HCEC 1CT (cell line): ENCODE results near the gene TOB1.
"Not testable (repeated sequence)": the region's sequence is repeated elsewhere in the genome, so short reads cannot be mapped to it uniquely, and the experiment has no call there.

Experiments used
- DNase-seq: peaks from one replicate; pipeline ENCODE4 v3.0.0-alpha.2; 2017

TOB1 gene

DNA sequence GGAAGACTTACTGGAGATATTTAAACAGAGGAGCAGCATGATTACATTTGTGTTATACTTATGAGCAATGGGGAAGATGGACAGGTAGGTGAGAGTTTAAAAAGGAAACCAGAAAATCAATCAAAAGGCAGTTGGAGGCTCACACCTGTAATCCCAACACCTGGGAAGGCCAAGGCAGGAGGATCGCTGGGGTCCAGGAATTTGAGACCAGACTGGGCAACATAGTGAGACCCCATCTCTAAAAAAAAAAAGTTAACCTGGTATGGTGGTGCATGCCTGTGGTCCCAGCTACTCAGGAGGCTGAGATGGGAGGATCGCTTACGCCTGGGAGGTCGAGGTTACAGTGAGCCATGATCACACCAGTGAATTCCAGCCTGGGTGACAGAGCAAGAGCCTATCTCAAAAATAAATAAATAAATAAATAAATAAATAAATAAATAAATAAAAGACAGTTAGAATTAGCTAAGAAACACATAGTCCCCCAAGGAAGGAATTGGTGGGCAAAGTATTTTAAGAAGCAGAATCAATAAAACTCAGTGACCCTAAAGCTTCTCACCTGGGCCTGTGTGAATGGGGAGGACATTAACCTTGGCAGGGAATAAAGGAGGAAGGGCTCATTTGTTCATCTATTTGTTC lies 32.3 kb upstream of the TOB1 start:
- no peak for DNase-seq

DNA sequence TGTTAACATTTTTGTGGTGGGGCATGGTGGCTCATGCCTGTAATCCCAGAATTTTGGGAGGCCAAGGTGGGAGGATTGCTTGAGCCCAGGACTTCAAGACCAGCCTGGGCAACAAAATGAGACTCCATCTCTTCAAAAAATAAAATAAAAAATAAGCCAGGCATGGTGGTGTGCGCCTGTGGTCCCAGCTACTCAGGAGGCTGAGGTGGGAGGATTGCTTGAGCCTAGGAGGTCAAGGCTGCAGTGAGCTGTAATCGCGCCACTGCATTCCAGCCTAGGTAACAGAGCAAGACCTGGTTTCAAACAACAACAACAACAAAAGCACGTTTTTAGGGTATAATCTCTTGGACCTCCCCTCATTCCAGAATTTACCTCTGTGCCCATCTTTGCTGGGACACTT lies 28.4 kb upstream of the TOB1 start:
- not testable (repeated sequence) for DNase-seq

DNA sequence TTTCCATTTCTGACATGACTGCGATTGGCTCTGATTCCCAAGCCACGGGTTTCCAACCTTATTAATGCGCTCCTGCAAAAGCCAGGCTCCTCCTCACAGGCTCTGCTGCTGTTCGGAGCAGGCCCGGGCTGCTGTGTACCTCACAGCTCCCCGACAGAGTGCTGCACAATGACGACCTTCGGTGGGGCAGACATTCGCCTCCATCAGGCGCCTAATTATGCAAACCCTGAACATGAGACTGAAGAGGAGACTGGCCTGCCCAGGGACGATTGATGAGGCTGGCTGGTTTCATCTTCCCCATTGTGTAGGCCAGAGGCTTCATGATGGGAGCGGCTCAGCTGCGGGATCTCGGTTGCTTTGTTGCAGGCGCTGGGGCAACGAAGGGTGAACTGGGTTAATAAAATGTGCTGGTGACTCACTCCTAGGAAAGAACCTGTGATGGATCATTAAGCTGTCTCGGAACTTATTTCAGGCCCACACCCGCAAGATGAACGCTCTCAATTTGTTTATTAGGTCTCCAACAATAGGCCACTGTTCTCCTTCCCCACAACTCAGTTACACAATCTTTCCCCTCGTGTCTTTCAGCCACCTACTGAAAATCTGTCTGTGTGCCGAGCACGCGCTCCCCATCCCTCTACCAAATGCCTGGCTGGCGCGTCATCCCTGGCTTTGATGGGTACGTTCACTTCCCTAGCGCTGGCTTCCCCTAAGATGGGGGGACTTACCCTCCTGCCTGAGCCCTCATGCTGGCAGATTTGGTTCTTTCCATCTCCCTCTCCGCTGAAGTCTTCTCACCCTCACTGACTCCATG lies 27.2 kb upstream of the TOB1 start:
- no peak for DNase-seq

DNA sequence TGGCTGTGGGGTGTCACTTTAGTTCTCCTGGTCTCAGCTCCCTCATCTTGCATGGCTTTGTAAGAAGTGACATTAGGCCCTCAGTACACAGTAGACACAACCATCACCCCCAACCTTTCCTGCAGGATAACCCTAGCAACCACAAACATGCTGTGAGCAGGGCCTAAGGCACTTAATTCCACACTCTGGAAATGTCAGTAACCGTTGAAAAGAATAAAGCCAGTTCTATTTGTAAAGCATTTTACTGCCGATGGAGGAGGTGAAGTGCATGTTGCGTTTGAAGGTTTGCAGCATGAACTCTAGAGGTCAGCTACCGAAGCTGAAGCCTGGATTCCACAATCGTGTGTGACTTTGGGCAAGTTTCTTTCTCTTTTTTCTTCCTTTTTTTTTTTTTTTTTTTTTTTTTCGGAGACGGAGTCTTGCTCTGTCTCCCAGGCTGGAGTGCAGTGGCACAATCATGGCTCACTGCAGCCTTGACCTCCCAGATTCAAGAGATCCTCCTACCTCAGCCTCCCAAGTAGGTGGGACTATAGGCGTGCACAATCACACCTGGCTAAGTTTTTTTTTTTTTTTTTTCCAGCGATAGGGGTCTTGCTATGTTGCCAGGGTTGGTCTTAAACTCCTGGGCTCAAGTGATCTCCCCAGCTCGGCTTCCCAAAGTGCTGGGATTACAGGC lies 26.1 kb upstream of the TOB1 start:
- DNase-seq, result no peak

DNA sequence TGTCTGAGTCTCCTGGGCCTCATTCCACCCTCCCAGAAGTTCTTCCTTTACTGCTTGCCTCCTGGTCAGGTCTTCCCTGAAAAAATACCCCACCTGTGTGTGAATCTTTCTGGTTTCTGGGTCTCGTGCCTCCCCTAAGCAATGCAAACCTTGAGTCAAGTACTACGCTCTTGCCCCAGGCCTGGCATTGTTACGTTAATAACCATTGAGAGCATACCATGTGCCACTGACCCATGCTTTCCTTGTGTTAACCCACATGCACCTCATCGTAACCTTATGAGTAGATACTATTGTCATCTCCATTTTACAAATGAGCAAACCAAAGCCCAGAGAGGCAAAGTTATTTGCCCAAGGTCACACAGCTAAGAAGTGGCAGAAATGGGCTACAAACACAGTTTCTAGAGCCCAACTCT lies 25.4 kb upstream of the TOB1 start:
- DNase-seq, result no peak

DNA sequence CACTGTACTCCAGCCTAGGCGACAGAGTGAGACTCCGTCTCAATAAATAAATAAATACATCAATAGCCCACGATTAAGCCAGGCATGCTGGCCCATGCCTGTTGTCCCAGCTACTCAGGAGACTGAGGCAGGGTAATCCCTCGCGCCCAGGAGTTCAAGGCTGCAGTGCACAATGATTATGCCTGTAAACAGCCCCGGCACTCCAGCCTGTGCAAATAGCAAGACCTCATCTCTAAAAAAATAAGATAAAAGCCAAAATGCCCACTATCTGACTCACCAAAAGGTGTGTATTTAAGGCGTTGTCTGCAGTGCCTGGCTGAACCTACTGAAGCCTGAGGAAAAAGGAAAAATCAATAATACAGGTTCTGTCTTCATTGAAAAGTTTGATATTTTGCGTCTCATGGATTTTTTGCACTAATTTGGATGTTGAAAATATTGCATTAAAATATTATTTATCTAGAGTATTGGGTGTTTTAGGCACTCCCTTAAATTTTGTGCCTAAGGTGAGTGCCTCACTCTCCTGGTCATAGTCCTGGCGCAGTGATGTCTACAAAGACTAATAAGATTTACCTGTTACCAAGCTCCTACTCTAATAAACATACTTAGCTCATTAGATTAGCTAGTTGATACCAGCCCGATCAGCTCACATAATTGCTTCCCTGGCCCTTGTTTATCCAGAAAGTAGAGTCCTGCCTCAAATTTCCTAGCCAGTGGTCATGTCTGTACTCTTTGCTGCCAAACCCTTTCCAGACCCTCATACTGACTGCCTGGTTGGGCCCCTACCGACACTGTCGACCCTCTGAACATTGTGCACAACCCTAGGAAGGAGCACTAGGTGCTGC lies 24.7 kb upstream of the TOB1 start:
- no peak for DNase-seq

DNA sequence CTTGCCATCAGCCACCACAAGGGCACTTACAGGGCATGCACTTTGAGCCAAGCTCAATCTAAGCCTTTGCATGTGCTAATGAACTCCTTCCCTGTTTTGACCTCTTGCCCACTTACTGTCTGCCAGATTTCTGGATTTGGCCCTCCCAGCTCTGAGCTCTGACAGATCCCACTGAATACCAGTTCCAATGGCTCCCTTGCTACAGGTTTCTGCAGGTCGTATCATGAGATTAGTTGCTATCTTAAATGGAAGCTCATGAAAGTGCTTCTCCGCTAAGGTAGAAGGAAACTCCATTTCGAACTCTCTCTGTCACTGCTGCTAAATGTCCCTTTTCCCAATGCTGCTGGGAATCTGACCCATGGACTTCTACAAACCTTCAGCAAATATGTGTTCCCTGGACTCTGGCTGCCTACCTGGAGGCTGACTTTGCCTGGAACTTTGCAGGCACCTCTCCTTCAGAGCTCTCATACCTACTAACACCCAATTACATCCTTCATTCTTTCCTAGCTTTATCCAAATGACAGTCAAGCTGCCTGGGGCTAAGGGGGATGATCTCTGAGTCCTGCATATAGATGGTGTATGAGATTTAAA lies 23.5 kb upstream of the TOB1 start:
- no peak for DNase-seq

DNA sequence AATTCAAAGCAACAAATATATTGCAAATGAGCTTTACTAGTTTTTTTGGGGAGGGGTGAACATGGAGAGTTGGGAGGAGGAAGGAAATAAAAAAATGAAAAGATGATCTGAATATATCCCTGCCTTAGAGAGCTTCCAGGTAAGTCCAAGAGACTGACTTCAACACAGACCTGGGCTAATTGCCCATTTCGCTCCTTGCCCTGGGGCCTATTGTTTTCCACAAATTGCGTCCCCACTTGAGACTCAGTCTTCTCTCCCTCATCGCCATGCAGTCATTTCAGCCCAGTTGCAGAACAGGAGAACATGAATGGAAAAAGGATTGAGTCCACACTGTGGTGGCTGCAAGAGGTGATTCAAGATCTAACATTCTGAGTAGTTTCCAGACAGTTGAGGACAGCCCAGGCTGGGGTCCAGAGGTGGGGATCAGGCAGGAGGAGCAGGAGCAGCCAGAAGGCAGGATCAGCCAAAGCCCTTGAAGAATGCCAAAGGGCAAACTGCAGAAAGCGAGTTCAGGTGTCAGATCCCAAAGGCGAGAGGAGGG lies 21.6 kb upstream of the TOB1 start:
- no peak for DNase-seq

DNA sequence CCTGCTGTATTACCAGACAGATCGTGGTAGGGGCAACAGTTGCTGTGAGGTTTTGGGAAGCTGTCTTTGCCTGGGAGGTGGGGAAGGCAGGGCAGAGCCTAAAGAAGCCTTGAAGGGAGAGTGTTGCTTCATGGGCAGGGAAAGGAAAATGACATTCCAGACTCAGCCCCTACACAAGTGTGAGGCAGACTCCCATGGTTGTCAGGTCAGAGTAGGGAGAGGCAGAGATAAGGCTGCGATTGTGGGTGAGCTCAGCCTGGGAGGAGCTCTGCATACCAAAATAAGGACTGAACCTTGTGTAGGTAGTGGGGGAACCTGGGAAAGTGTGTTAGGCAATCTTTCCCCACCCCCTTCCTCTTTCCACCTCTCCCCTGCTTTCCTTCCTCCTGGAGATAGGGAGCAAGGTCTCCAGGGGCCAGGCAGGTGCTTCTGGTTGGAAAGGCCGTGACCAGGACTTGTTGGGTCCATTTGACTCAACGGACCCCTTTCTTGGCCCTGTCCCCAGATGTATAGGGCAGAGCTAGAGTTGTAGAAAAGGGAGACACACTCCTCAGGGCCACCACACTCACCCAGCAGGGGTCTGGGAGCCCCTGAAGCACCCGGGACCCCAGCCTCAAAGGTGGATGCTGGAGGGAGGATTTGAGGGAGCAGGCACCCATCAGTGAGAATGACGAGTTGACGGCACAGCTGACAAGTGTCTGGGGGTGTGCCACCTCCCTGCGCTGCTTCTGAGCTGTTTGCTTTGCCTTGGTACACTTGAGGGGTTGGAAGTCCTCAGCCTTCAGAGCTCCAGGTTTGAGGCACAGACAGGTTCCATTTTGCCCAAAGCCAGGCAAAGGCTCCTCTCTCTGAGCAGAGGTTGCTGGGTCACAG lies 18.5 kb upstream of the TOB1 start:
- no peak for DNase-seq

DNA sequence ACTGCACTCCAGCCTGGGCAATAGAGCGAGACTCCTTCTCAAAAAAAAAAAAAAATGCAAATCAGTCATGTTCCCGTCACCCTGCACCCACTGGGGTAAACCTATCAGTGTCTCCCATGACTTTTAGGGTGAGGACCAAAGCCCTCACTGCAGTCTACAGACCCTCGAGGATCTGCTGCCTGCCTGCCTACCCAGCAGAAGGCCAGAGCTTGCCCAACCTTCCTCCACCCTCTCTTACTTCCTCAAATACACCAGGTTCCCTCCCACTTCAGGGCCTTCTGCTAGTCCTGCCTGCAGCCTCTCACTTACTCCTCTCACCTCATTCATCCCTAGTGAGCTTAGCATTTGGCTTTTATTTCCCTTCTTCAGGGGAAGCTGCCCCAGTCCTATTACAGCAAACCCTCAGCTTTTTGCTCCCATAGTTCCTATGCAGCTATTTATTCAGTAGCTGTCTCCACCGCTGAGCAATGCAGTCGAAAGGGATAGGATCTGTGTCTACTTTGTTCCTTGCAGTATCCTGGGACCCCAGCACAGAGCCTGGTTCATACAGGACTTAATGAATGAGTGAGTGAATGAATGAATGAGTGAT lies 17.8 kb upstream of the TOB1 start:
- DNase-seq, result no peak

DNA sequence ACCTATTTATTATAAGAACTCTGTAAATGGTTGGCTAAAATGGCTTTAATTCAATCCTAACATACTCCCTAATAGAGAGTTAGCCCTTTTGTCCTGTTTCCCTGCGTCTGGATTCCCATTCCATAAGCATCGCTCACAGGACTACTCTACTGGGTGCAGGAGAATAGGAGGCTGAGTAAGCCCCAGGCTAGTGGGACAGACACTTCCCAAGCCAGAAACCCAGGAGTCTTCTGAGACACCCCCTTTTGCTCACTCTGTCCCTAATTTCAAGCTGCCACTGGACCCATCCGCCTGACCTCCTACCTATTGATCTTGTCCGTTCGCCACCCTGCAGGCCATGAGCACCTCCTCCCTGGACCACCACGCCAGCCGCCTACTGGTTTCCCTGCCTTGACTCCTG lies 16.7 kb upstream of the TOB1 start:
- peak; percentile 67 for DNase-seq

DNA sequence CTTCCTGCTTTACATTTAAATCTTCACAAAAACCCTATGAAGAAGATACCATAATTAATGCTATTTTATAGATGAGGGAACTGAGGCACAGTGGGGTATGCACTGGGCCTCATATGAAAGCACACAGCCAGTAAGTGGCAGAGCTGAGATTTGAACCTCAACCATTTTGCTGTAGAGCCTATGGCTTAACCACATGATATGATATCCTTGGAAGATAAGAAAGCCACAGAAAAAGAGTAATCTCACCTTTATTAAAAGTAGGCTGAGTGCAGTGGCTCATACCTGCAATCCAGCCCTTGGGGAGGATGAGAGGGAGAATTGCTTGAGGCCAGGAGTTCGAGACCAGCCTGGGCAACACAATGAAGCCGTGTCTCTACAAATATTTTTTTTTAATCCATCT lies 15.0 kb upstream of the TOB1 start:
- no peak for DNase-seq

DNA sequence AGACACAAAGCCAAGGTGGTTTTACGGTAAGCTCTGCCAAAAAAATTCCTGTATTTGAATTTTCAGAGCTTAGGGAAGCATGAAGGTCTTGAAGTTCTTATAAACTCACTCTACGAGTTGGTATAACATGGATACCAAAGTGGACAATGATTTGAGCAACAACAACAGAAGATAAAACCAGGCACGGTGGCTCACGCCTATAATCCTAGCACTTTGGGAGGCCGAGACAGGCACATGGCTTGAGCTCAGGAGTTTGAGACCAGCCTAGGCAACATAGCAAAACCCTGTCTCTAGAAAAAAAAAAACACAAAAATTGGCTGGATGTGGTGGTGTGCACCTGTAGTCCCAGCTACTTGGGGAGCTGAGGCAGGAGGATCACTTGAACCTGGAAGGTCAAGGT lies 12.9 kb upstream of the TOB1 start:
- DNase-seq, result no peak

DNA sequence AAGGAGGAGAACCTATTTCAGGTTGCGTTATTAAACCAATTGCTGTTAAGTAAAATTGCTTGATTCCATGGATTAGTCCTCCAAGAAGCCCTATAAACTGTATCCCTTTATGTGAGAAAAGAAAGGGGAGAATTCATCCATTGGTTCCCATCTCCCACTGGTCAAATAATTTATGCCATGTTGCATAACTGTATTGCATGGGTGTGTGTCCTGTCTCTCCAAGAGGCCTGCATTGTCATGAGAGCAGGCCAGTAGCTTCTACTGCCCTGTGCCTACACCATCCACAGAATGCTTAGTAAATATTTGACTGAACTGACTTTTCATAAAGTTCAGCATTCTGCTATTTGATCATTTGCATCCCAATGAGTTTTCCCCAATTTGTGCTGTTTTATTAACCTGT lies 11.7 kb upstream of the TOB1 start:
- DNase-seq, result no peak

DNA sequence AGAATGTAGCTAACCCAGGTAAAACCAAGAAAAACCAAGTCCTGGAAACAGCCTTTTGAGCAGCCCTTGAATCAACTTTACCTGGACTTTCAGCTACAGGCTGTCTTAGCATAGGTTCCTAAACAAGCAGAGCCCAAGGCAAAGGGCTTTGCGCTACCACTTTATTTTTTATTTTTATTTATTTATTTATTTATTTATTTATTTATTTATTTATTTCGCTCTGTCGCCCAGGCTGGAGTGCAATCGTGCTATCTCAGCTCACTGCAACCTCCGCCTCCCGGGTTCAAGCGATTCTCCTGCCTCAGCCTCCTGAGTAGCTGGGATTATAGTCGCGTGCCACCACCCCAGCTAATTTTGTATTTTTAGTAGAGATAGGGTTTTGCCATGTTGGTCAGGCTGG lies 10.9 kb upstream of the TOB1 start:
- DNase-seq, result not testable (repeated sequence)

DNA sequence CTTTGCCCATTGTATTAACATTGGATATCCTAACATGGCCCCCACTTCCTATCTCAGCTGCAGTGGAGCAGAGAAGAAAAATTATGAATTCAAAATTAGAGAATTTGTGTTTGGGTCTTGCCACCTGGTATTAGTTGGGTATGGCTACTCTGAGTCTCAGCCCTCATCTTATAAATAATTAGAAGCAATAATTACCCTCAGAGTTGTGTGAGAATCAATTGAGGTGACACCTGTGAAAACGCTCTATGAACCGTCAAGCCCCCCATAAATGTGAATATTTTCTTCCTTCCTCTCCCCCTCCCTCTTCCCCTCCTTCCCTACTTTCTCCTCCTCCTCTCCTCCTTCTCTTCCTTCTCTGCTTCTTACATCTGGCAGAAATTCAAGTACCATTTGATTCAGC lies 8.9 kb upstream of the TOB1 start:
- DNase-seq, result no peak

DNA sequence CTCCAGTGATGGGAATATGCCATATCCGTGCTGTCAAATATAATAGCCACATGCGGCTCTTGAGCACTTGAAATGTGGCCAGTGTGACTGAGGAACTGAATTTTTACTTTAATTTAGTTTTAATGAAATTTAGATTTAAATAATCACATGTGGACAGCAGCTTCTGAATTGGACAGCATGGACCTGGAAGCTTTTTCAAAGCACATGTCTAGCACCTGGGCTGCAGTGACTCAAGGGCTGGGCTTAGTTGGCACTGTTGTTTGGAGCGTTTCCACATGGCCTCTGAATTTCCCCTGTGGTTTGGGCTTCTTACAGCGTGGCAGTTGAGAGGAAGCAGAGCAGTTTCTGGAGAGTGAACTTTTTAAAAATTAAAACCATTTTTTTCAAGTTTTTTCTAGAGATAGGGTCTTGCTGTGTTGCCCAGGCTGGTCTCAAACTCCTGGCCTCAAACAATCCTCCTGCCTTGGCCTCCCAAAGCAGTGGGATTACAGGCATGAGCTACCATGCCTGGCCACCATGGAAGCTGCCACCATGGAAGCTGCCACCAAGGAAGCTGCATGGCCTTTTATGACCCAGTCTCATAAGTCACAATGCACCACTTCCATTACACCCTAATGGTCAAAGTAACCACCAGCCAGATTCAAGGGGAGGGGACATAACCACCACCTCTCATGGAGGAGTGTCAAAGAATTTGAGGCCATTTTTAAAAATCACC lies 6.7 kb upstream of the TOB1 start:
- DNase-seq, result peak; percentile 24

DNA sequence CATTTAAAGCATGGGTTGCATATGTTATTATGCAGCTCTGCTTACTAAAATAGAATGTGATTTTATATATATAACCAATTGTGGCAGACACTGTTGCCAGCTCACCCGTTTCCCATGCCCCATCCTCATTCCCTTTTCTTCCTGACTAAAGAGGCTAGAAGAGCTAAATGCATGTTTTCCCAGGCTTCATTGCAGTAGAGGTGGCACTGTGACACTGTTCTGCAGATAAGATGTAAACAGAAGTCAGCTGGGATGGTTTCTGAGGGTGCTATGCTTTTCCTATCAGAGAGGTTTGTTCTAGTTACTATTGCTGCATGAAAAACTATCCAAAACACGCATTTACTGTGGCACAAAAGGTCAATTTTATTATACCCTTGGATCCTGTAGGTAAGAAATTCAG lies 5.7 kb upstream of the TOB1 start:
- DNase-seq, result no peak

DNA sequence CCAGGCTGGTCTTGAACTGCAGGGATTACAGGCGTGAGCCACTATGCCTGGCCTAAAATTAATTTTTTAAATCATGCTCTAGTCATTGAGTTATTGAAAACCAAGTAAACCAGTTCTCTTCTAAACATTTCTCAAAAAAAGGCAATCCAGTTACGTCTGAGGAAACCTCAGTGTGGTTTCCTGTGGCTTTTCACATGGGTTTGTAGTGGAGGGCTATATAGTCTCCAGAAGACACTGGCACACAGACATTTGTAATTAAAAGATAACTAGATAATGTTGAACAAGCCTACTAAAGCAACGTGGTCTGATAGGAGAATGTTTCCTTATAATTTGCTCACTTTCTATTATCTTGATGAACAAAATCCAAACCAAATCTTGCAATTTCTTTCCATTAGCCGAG lies 5.2 kb upstream of the TOB1 start:
- DNase-seq, result no peak

DNA sequence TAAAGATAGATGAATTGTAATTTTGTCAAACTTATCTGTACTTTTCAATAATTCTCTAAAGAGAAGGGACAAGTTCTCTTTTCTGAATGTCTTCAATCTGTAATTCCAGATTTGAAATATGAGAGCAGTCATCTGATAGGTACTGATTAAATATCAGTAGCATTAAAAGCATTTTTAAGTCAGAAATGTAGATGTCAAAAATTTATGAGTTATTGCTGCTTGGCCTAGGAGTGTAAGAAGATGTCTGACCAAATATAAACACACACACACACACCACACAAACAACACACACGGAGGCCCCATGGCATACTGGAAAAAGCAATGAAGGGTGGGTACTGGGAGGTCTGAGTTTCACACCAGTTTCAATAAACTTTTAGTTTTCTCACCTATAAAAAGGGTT lies 2.4 kb upstream of the TOB1 start:
- DNase-seq, result no peak

DNA sequence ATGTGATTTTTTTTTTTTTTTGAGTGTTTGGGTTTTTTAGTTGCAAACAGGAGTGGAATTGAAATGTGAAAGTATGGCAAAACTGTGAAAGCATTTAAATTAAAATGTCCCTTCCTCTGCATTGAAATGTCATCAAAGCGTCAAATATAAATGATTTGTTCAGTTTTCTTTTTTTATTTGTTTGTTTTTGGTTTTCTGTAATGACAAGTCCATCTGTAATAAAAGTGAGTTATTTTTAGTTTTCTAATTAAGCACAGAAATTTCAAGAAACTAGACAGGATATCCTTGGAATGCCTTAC lies 1.9 kb upstream of the TOB1 start:
- DNase-seq, result no peak
